ENCODE measurements around the gene USP22.

Gene USP22

GRCh38 chr17:20965492-20965891 lies 77.3 kb downstream of the USP22 start:
- TF ChIP-seq, protein P1, sequence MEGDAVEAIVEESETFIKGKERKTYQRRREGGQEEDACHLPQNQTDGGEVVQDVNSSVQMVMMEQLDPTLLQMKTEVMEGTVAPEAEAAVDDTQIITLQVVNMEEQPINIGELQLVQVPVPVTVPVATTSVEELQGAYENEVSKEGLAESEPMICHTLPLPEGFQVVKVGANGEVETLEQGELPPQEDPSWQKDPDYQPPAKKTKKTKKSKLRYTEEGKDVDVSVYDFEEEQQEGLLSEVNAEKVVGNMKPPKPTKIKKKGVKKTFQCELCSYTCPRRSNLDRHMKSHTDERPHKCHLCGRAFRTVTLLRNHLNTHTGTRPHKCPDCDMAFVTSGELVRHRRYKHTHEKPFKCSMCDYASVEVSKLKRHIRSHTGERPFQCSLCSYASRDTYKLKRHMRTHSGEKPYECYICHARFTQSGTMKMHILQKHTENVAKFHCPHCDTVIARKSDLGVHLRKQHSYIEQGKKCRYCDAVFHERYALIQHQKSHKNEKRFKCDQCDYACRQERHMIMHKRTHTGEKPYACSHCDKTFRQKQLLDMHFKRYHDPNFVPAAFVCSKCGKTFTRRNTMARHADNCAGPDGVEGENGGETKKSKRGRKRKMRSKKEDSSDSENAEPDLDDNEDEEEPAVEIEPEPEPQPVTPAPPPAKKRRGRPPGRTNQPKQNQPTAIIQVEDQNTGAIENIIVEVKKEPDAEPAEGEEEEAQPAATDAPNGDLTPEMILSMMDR (IDR thresholded peaks at IDR 0.05; ENCODE audit: low read depth, low read length) = no peak
- TF ChIP-seq MYC (IDR thresholded peaks at IDR 0.05; ENCODE audit: low read depth, low read length) = no peak
- TF ChIP-seq, protein P2, sequence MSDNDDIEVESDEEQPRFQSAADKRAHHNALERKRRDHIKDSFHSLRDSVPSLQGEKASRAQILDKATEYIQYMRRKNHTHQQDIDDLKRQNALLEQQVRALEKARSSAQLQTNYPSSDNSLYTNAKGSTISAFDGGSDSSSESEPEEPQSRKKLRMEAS (IDR thresholded peaks at IDR 0.05; ENCODE audit: low read depth, low read length) = no peak
- no peak overlapping the region for H3K4me3 ChIP-seq (ENCODE audit: low read depth, low read length)
- no peak for DNase-seq (ENCODE audit: low read depth)

DNA sequence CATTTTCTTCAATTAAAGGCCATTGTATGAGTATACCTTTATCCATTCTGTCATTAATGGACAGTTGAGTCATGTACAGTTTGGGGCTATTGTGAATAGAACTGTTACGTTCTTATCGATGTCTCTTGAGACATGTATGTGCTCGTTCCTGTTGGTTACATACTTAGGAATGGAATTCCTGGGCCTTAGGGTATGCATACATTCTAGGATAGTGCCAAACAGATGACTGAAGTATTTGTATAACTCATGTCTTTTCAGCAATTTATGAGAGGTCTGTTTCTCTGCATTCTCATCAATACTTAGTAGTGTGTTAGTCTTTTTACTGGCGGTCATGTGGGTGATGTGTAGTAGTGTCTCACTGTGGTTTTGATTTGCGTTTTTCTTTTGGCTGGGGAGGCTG lies 81.2 kb downstream of the USP22 start:
- no peak for TF ChIP-seq MYC (IDR thresholded peaks at IDR 0.05; ENCODE audit: low read depth, low read length)
- TF ChIP-seq, protein P2 (IDR thresholded peaks at IDR 0.05; ENCODE audit: low read depth, low read length) = no peak
- H3K4me3 ChIP-seq (ENCODE audit: low read depth, low read length) = no peak overlapping the region
- no peak for DNase-seq (ENCODE audit: low read depth)

DNA sequence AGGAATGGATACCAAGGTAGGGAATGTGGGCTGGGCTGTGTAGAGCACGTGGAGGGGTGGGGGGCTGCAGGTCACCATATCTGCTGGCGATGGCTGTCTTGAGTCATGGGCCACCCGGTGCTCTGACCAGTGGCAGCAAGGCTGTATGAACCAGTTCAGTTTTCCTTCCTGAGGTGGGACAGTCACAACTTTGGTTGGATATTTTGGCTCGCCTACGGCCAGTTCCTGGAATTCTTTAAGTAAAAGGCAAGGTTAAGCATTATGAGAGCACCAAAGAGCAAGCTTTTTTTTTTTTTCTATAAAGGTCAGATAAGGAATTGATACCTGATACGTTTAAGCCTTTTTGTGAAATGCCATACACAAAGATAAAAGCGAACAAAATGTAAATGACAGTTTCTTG lies 81.9 kb downstream of the USP22 start:
- TF ChIP-seq POLR2A (IDR thresholded peaks at IDR 0.05; ENCODE audit: extremely low read depth, insufficient read length) (no peak), MYC (IDR thresholded peaks at IDR 0.05; ENCODE audit: low read depth, low read length) (no peak)
- TF ChIP-seq, protein P1 (IDR thresholded peaks at IDR 0.05; ENCODE audit: low read depth, low read length) = no peak
- TF ChIP-seq, protein P2 (IDR thresholded peaks at IDR 0.05; ENCODE audit: low read depth, low read length) = no peak
- no peak overlapping the region for H3K4me3 ChIP-seq (ENCODE audit: low read depth, low read length)
- no peak for DNase-seq (ENCODE audit: low read depth)

DNA sequence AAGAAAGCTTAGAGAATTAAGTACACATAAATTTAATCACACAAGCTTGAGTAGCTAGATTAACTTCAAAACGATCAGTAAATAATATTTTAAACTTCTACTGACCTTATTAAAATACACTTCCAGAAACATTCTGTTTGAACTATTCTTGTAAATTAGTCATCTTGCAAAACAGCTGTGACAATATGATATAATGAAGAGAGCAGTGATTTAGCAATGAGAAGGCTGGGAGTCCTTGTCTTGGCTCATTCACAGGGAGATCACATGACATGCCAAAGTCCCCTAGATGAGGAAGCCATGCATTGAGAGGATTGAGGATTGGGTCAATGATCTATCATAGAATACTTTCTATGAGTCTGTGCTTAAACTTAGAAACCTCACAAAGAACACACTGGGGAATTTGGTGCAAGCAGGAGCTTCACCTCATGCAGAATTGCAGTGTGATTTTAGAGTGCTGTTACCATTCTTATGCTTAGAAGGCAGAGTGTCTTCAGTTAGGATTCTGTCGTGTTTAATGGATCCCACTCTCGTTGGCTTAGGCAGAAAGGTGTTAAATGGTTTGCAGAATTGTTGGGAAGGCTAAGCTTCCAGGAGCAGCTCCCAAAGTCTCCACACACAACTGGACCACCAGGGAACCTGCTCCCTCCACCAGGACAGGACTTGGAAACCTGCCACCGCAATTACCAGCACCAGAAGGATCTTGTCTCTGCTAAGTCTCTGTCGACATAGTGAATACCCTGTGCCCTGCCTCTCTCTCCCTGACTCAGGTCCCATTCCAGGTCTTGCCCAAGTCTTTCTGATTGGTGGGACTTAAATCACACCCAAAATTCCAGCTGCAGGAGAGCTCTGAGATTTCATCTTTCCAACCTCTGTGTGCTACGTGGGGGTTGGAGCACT lies 87.1 kb downstream of the USP22 start:
- DNase-seq (ENCODE audit: low read depth) = no peak
- TF ChIP-seq POLR2A (IDR thresholded peaks at IDR 0.05; ENCODE audit: extremely low read depth, insufficient read length) (no peak), MYC (IDR thresholded peaks at IDR 0.05; ENCODE audit: low read depth, low read length) (no peak)
- TF ChIP-seq, protein P2 (IDR thresholded peaks at IDR 0.05; ENCODE audit: low read depth, low read length) = no peak
- TF ChIP-seq, protein P1 (IDR thresholded peaks at IDR 0.05; ENCODE audit: low read depth, low read length) = no peak
- H3K4me3 ChIP-seq (ENCODE audit: low read depth, low read length) = no peak overlapping the region

- no peak for DNase-seq (ENCODE audit: low read depth)
- TF ChIP-seq, protein P1 (IDR thresholded peaks at IDR 0.05; ENCODE audit: low read depth, low read length) = no peak
- TF ChIP-seq, protein P2 (IDR thresholded peaks at IDR 0.05; ENCODE audit: low read depth, low read length) = no peak
- no peak for TF ChIP-seq MYC (IDR thresholded peaks at IDR 0.05; ENCODE audit: low read depth, low read length)
- TF ChIP-seq POLR2A (IDR thresholded peaks at IDR 0.05; ENCODE audit: extremely low read depth, insufficient read length) = no peak
- H3K4me3 ChIP-seq (ENCODE audit: low read depth, low read length) = no peak overlapping the region
Observed at GRCh38 chr17:20954794-20955193, 88.0 kb downstream of the USP22 start.

GRCh38 chr17:20952183-20952582 lies 90.6 kb downstream of the USP22 start:
- no peak overlapping the region for H3K4me3 ChIP-seq (ENCODE audit: low read depth, low read length)

More at GRCh38 chr17:20952183-20952582, 90.6 kb downstream of the USP22 start:
- TF ChIP-seq, protein P1 (IDR thresholded peaks at IDR 0.05; ENCODE audit: low read depth, low read length) = no peak
- no peak for TF ChIP-seq POLR2A (IDR thresholded peaks at IDR 0.05; ENCODE audit: extremely low read depth, insufficient read length)
- no peak for TF ChIP-seq MYC (IDR thresholded peaks at IDR 0.05; ENCODE audit: low read depth, low read length)
- DNase-seq (ENCODE audit: low read depth) = no peak

Data from NB4 (cell line).